Fibroblast of lung (primary cell): ENCODE results near the gene CROCC2.

Source experiments
- EZH2 ChIP-seq: IDR thresholded peaks from 2 replicates; pipeline ENCODE4 v1.5.1; 2012; ENCODE audit warnings: low read length, control low read depth, mild to moderate bottlenecking; ENCODE audit errors: missing control alignments
- TF ChIP-seq, protein P1 (sequence below), 2 donors: IDR thresholded peaks in 1 of 2; conservative IDR thresholded peaks in 1 of 2; 1 replicate in 1 of 2; 2 replicates in 1 of 2; pipeline ENCODE4 v1.5.1; 2011 to 2012; ENCODE audit warnings: low read length in 2 of 2, control low read depth in 1 of 2, inconsistent platforms in 1 of 2, low read depth in 1 of 2, mild to moderate bottlenecking in 1 of 2

DNA sequence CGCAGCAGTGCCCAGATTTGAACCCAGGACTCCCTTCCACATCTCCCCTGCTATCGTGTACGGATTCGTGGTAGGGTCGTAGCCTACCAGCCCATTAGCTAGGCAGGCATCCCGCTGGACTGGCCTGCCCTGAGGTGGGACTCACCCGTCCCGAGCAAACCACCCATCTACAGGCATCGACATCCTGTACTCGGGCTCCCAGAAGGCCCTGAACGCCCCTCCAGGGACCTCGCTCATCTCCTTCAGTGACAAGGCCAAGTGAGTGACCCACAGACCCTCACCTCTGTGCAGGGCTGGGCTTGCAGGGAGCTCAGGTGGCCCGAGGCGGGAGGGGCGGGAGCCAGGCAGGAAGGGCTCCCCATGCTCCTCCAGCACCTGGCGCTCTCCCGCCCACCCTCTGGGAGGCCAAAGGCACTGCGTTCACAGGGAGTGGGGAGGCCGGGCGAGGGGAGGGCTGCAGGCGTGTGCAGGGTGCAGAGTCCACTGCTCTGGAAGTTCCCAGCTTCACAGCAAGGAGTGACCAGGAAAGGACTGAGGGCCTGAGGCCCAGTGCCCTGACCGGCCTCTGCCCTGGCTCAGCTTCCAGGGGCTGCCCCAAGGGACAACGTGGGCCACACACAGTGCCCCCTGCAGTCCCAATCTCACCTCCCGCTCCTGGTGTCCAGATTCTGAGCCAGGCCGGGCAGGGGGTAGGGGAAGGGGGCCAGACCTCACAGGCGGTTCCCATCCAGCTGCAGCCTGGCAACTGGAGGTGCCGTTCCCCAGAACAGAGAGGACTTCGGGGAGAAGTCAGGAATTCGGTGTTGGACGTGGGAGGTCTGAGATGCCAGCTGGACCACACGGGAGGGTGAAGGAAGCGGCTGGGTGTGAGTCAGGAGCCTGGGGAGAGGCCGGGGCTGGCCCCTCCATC is 32.1 kb upstream of the CROCC2 start:
- TF ChIP-seq, protein P1, sequence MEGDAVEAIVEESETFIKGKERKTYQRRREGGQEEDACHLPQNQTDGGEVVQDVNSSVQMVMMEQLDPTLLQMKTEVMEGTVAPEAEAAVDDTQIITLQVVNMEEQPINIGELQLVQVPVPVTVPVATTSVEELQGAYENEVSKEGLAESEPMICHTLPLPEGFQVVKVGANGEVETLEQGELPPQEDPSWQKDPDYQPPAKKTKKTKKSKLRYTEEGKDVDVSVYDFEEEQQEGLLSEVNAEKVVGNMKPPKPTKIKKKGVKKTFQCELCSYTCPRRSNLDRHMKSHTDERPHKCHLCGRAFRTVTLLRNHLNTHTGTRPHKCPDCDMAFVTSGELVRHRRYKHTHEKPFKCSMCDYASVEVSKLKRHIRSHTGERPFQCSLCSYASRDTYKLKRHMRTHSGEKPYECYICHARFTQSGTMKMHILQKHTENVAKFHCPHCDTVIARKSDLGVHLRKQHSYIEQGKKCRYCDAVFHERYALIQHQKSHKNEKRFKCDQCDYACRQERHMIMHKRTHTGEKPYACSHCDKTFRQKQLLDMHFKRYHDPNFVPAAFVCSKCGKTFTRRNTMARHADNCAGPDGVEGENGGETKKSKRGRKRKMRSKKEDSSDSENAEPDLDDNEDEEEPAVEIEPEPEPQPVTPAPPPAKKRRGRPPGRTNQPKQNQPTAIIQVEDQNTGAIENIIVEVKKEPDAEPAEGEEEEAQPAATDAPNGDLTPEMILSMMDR (conservative IDR thresholded peaks at IDR 0.05 in 1 of 2, IDR thresholded peaks at IDR 0.05 in 1 of 2; ENCODE audit: low read depth in 1 of 2, low read length in 2 of 2), result no peak
- TF ChIP-seq EZH2, result no peak
